Cardiac fibroblast (primary cell): Measurements from ENCODE around the gene CFTR.

Experiments used
- DNase-seq, 2 donors: peaks; one replicate each; pipeline versions ENCODE4 v3.0.0 to v3.0.0-alpha.2; 2010; ENCODE audit warnings: low read depth in 2 of 2
- H3K4me3 ChIP-seq, 2 donors: replicated peaks in 1 of 2; 1 replicate in 1 of 2; 2 replicates in 1 of 2; pipeline ENCODE4 v1.5.1; 2011; ENCODE audit warnings: low read depth in 2 of 2, low read length in 2 of 2, mild to moderate bottlenecking in 2 of 2, moderate library complexity in 1 of 2
- TF ChIP-seq, protein P1 (sequence below): IDR thresholded peaks from one replicate; pipeline ENCODE4 v1.5.1; 2011; ENCODE audit warnings: low read depth, mild to moderate bottlenecking, low read length, inconsistent platforms

The CFTR gene

GRCh38 chr7:117478836-117479224 is 995 bp upstream of the CFTR start:
- H3K4me3 ChIP-seq: no peak overlapping the region
- TF ChIP-seq, protein P1, sequence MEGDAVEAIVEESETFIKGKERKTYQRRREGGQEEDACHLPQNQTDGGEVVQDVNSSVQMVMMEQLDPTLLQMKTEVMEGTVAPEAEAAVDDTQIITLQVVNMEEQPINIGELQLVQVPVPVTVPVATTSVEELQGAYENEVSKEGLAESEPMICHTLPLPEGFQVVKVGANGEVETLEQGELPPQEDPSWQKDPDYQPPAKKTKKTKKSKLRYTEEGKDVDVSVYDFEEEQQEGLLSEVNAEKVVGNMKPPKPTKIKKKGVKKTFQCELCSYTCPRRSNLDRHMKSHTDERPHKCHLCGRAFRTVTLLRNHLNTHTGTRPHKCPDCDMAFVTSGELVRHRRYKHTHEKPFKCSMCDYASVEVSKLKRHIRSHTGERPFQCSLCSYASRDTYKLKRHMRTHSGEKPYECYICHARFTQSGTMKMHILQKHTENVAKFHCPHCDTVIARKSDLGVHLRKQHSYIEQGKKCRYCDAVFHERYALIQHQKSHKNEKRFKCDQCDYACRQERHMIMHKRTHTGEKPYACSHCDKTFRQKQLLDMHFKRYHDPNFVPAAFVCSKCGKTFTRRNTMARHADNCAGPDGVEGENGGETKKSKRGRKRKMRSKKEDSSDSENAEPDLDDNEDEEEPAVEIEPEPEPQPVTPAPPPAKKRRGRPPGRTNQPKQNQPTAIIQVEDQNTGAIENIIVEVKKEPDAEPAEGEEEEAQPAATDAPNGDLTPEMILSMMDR: no peak
- no peak for DNase-seq

- no peak for DNase-seq
- no peak overlapping the region for H3K4me3 ChIP-seq
- TF ChIP-seq, protein P1: no peak
Observed at GRCh38 chr7:117480055-117480362, 184 bp downstream of the CFTR start.

DNA sequence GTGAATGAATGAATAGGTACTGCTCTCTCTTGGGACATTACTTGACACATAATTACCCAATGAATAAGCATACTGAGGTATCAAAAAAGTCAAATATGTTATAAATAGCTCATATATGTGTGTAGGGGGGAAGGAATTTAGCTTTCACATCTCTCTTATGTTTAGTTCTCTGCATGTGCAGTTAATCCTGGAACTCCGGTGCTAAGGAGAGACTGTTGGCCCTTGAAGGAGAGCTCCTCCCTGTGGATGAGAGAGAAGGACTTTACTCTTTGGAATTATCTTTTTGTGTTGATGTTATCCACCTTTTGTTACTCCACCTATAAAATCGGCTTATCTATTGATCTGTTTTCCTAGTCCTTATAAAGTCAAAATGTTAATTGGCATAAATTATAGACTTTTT is 1.2 kb downstream of the CFTR start:
- TF ChIP-seq, protein P1: no peak
- DNase-seq: no peak
- no peak overlapping the region for H3K4me3 ChIP-seq

GRCh38 chr7:117485118-117485620 is 5.3 kb downstream of the CFTR start:
- TF ChIP-seq, protein P1: no peak
- H3K4me3 ChIP-seq: no peak overlapping the region
- DNase-seq: no peak

GRCh38 chr7:117489016-117489415 is 9.2 kb downstream of the CFTR start:
- no peak for DNase-seq
- H3K4me3 ChIP-seq: no peak overlapping the region
- TF ChIP-seq, protein P1: no peak

DNA sequence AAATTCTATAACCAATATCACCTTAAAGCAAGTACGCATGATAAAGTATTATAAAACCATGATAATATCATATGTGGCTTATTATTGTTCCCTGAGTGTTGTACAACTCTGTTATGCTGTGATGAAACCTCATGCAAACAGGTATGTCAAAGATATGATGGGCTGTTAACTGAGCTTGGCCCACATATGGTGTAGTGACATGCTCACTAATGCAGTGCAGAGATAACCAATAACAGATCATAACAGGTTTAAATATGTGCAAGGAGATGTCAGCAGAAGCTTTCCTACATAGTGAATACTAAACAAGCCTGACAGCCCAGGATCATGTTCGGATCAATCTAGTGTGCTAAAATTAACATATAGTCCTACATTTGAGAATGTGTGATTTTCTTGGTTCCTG is 9.6 kb downstream of the CFTR start:
- TF ChIP-seq, protein P1: no peak
- DNase-seq: no peak
- H3K4me3 ChIP-seq: no peak overlapping the region

DNA sequence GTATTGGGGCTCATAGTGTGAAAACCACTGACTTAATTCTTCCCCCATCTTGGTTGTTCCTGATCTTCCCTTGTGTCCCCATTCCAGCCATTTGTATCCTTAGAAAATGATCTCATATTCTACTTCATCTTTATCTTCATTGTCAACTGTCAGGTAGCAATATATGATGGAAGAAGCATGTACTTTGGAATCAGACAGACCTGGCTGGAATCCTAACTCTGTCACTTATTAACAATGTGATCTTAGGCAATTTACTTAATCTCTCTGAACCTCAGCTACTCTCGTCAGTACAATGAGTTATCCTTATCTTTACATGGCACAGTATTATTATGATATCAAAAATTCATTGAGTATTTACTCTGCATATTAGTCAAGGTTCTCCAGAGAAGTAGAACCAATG is 10.1 kb downstream of the CFTR start:
- no peak overlapping the region for H3K4me3 ChIP-seq
- TF ChIP-seq, protein P1: no peak

More for the DNA sequence above, 10.1 kb downstream of the CFTR start:
- no peak for DNase-seq
